ENCODE data around the gene CRTC3.
"Not testable (repeated sequence)": the region's sequence is repeated elsewhere in the genome, so short reads cannot be mapped to it uniquely, and the experiment has no call there.

DNA sequence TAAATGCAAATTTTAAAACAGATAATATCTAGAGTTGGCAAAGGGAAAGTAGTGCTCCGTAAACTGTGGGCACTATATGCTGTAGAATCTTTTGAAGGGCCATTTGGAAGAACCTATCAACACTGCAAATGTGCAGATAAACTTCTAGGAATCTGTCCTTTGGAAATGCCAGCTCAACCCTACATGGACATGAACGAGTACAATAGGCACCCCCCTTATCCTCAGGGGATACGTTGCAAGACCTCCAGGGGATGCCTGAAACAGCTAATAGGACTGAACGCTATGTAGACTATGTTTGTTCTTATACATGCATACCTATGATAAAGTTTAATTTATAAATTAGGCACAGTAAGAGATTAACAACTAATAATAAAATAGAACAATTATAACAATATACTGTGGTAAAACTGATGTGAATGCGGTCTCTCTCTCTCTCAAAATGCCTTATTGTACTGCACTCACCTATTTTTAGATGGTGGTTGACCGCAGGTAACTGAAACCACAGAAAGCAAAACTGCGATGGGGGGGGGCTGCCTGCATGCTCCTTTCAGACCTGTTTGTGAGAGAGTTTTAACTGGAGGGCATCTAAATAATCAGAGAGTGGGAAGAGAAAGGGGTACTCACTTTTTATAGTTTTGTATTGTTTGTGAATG lies 127.9 kb downstream of the CRTC3 start:
- TF ChIP-seq, protein P1, sequence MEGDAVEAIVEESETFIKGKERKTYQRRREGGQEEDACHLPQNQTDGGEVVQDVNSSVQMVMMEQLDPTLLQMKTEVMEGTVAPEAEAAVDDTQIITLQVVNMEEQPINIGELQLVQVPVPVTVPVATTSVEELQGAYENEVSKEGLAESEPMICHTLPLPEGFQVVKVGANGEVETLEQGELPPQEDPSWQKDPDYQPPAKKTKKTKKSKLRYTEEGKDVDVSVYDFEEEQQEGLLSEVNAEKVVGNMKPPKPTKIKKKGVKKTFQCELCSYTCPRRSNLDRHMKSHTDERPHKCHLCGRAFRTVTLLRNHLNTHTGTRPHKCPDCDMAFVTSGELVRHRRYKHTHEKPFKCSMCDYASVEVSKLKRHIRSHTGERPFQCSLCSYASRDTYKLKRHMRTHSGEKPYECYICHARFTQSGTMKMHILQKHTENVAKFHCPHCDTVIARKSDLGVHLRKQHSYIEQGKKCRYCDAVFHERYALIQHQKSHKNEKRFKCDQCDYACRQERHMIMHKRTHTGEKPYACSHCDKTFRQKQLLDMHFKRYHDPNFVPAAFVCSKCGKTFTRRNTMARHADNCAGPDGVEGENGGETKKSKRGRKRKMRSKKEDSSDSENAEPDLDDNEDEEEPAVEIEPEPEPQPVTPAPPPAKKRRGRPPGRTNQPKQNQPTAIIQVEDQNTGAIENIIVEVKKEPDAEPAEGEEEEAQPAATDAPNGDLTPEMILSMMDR (IDR thresholded peaks at IDR 0.05) = not testable (repeated sequence)
- not testable (repeated sequence) for TF ChIP-seq POLR2A (IDR thresholded peaks at IDR 0.05)
